Lung (tissue), 12 donors: ENCODE data around the gene TLE4. TPM values are rescaled to one million over a fixed set of nuclear protein-coding genes. Genes with fewer than 3 reads are reported as not detected.

ENCODE experiments used
- ATAC-seq: fragments of 200-7000 bp; cut with Tn5 transposase; one replicate; pipeline ENCODE4 v1.9.1; 2020; ENCODE audit warnings: moderate number of reproducible peaks; ENCODE audit not compliant: insufficient read depth, low FRiP score
- DNase-seq, 3 donors: peaks; one replicate each; pipeline ENCODE4 v3.0.0-alpha.2; 2013 to 2017
- H3K27ac ChIP-seq, 2 donors: one replicate each; pipeline ENCODE4 v1.5.1; 2013; ENCODE audit warnings: mild to moderate bottlenecking in 2 of 2, moderate library complexity in 2 of 2, control low read depth in 1 of 2, inconsistent platforms in 1 of 2, low read depth in 1 of 2, low read length in 1 of 2
- H3K27me3 ChIP-seq, 3 donors: one replicate each; pipeline ENCODE4 v1.5.1; 2013; ENCODE audit warnings: low read length in 2 of 3; ENCODE audit not compliant: control insufficient read depth in 3 of 3, insufficient read depth in 3 of 3
- H3K36me3 ChIP-seq, 4 donors: one replicate each; pipeline ENCODE4 v1.5.1; 2013; ENCODE audit warnings: low read length in 4 of 4, mild to moderate bottlenecking in 1 of 4, moderate library complexity in 1 of 4; ENCODE audit not compliant: control insufficient read depth in 4 of 4, insufficient read depth in 4 of 4
- H3K4me1 ChIP-seq, 5 donors: one replicate each; pipeline ENCODE4 v1.5.1; 2013; ENCODE audit warnings: low read length in 5 of 5, mild to moderate bottlenecking in 2 of 5, moderate library complexity in 1 of 5; ENCODE audit not compliant: control insufficient read depth in 5 of 5, insufficient read depth in 5 of 5
- H3K4me3 ChIP-seq: one replicate; pipeline ENCODE4 v1.5.1; 2013; ENCODE audit warnings: mild to moderate bottlenecking, control low read depth, moderate library complexity
- H3K9ac ChIP-seq, 2 donors: one replicate each; pipeline ENCODE4 v1.5.1; 2013; ENCODE audit warnings: low read length in 2 of 2, control low read depth in 1 of 2; ENCODE audit not compliant: insufficient read depth in 1 of 2
- H3K9me3 ChIP-seq, 4 donors: one replicate each; pipeline ENCODE4 v1.5.1; 2013; ENCODE audit warnings: low read length in 3 of 4, mild to moderate bottlenecking in 1 of 4, moderate library complexity in 1 of 4; ENCODE audit not compliant: control insufficient read depth in 4 of 4, insufficient read depth in 3 of 4
- WGBS, 2 donors: extraction: QIAGEN DNeasy Blood & Tissue Kit; methylation state at CpG; one replicate each; pipeline ENCODE4 v1.1.7; 2013; 5-methylcytosine and 5-hydroxymethylcytosine counted together
- polyA plus RNA-seq, 2 donors: library from polyadenylated mRNA; stranded (reverse); fragments of 200-250 nt; gene quantifications; one replicate each; pipeline ENCODE4 v1.2.1, GENCODE V29; 2013
- total RNA-seq, 2 donors: library from RNA; depleted of rRNA in 1 of 2; stranded (reverse); fragments of >200 nt in 1 of 2; gene quantifications; one replicate each; pipeline ENCODE4 v1.2.1, GENCODE V29; 2014 to 2021
- TF ChIP-seq, protein P1 (sequence below): IDR thresholded peaks from 2 replicates; pipeline ENCODE4 v1.5.1; 2012; ENCODE audit warnings: mild to moderate bottlenecking; ENCODE audit errors: control extremely low read depth, extremely low read depth
- donor health status: control.
- donor health status: control.
- donor health status: Bipolar disorder and iron deficiency.
- donor health status: healthy.
- donor health status: DM: yes; HTN: yes; CAD: no.

The TLE4 gene
- total and polyA plus RNA-seq, 4 donors, result 6.1 to 44.1 (median 26.3) TPM

- Histone ChIP-seq H3K9me3 (no peaks in the 10 kb centered on the region), H3K36me3 (peaks cover 0 to 3% (median 1%) of the 10 kb centered on the region in 4 donors), H3K4me3 (no peak overlapping the region), H3K9ac (no peak overlapping the region), H3K27me3 (no peaks in the 10 kb centered on the region), H3K4me1 (no peaks in the 10 kb centered on the region), H3K27ac (no peak overlapping the region)
- ATAC-seq (no peak), DNase-seq (no peak)
- WGBS, 2 donors, result 90 to 92% methylated on average over 8 of the region's 8 CpGs
- TF ChIP-seq, protein P1, sequence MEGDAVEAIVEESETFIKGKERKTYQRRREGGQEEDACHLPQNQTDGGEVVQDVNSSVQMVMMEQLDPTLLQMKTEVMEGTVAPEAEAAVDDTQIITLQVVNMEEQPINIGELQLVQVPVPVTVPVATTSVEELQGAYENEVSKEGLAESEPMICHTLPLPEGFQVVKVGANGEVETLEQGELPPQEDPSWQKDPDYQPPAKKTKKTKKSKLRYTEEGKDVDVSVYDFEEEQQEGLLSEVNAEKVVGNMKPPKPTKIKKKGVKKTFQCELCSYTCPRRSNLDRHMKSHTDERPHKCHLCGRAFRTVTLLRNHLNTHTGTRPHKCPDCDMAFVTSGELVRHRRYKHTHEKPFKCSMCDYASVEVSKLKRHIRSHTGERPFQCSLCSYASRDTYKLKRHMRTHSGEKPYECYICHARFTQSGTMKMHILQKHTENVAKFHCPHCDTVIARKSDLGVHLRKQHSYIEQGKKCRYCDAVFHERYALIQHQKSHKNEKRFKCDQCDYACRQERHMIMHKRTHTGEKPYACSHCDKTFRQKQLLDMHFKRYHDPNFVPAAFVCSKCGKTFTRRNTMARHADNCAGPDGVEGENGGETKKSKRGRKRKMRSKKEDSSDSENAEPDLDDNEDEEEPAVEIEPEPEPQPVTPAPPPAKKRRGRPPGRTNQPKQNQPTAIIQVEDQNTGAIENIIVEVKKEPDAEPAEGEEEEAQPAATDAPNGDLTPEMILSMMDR, result no peak
These were observed 113.2 kb downstream of the TLE4 start for GRCh38 chr9:79684711-79685575.

- Histone ChIP-seq H3K4me3 (no peak overlapping the region), H3K9ac (no peak overlapping the region), H3K27me3 (no peaks in the 10 kb centered on the region), H3K36me3 (peaks cover 0 to 3% (median 1%) of the 10 kb centered on the region in 4 donors), H3K9me3 (no peaks in the 10 kb centered on the region), H3K27ac (no peak overlapping the region), H3K4me1 (no peaks in the 10 kb centered on the region)
- ATAC-seq, result no peak
- TF ChIP-seq, protein P1, result no peak
- DNase-seq, result no peak
- 77 to 90% methylated on average over 1 of the region's 1 CpG for WGBS, 2 donors
These were observed 113.8 kb downstream of the TLE4 start for GRCh38 chr9:79685577-79685976.

DNA sequence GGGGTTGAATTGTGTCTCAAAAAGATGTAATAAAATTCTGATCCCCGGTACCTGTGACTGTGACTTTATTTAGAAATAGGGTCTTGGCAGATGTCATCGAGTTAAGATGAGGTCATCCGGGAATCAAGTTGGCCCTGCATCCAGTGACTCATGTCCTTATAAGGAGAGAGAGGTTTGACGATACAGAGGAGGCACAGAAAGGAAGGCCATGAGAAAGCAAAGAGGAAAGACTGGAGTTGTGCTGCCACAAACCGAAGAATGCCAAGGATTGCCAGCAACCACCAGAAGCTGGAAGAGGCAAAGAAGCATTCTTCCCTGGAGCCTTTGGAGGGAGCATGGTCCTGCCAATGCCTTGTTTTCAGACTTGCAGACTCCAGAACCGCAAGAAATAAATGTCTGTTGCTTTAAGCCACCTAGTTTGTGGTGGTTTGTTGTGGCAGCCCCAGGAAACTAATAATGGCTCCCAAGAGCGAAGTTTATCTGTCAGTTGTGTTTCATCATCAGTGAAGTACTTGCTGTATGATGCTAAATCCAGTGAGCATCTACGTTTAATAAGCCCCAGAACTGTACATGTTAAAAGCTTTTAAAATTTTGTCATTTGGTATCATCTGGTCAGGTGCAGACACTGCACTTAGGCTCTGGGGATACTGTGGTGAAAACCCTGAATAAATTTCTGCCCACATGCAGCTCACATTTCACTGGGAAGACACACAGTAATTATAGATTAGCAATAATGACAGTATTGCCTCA is 114.8 kb downstream of the TLE4 start:
- Histone ChIP-seq H3K27ac (no peak overlapping the region), H3K27me3 (no peaks in the 10 kb centered on the region), H3K4me1 (no peaks in the 10 kb centered on the region), H3K9me3 (no peaks in the 10 kb centered on the region), H3K4me3 (no peak overlapping the region), H3K36me3 (peaks cover 0 to 3% (median 1%) of the 10 kb centered on the region in 4 donors), H3K9ac (no peak overlapping the region)
- ATAC-seq, result no peak
- no peak for DNase-seq
- WGBS, 2 donors, result 82% methylated on average over 8 of the region's 8 CpGs
- TF ChIP-seq, protein P1, result no peak
